ENCODE results near the gene ZFAND3.

Gene ZFAND3

GRCh38 chr6:38173909-38174308, 354.4 kb downstream of the ZFAND3 start:
- DNase-seq: no peak

GRCh38 chr6:38174315-38174714, 354.8 kb downstream of the ZFAND3 start:
- no peak for DNase-seq

DNA sequence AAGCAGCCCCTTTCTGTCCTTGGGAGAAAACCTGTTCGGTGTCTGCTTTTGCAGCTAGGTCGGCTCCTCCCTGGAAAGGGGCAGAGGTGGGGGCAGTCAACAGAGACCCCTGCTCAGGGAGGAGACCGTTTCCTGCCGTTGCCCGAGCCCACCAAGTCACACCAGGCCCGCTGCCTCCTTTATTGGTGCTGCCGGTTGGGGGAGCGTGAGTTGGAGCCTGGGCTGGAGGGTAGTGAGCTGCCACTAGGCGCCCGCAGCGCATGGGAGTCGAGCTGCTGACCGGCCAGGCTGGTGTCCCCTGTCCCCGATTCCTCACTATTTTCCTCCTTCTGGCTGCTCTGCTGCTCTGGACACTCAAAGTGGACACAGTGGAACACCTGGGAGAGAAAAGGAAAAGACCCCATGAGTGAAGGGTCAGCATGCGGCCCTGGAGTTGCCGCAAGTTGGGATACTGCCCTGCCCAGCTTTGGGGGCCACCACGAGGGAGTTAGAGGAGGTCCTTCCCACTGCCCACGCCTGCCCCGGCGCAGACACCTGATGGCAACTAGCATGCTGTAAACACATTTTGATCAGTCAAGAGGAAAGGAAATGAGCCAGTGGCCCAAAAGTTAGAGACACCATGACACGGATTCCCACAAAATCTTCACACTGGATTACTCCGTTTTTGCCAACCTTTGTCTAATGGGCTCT, 355.4 kb downstream of the ZFAND3 start:
- DNase-seq: no peak

DNA sequence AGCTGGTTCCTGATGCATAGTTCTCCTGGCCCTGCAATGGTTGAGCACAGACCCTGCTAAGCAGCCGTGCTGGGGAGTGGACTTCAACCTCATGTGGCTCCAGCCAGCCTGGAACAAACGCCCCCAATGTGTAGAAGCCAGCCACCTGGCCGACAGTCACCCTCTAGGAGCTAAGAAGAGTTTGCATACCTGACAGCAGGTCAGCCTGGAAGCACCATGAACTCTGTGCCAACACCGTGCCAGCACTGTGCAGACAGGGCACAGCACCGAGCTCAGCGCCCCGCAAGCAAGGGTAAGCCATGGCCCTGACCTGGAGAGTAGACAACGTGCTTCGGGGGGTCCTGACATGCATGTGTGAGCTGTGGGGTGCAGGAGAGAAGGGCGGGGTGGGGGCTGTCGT, 356.3 kb downstream of the ZFAND3 start:
- DNase-seq: no peak

GRCh38 chr6:38176797-38177751, 357.5 kb downstream of the ZFAND3 start:
- no peak for DNase-seq

GRCh38 chr6:38177882-38178583, 358.5 kb downstream of the ZFAND3 start:
- DNase-seq: no peak

GRCh38 chr6:38178584-38178886, 359.0 kb downstream of the ZFAND3 start:
- no peak for DNase-seq

DNA sequence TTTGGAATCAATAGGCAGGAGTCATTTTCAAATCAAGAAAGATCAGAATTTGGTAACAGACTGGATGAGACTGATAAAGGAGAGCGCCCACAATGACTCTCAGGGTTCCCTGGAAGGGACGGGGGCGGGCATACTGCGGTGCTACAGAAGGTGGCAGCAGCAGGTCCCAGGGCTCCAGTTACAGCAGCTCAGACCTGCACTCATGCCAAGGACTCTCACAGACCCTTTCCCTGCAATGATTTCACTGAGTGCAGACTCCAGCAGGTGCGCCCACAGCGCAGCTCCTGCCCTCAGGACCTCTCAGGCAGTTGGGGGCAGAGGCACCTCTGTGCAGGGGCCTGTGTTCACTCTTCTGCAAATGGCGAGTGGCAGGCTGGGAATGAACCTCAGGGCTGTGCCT, 359.8 kb downstream of the ZFAND3 start:
- no peak for DNase-seq

GRCh38 chr6:38179794-38180430, 360.4 kb downstream of the ZFAND3 start:
- DNase-seq: no peak

DNA sequence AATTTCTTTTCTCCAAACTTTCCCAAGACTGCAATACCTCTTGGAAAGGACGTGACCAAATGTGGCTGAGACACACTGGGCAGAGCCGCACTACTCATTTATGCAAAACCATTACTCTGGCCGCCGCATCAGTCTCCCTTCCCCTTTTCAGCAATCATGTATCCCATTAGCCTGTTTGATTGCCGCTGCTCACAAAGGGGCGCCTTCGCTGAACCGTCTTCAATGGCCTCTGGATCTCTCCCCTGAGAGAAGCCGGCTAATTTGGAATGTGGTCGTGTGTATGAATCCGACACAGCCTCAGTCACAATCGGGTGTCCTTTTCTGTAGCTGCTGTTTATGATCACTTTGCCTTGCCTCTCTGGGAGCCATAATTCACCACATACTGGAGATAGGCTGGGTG, 361.1 kb downstream of the ZFAND3 start:
- DNase-seq: no peak

DNA sequence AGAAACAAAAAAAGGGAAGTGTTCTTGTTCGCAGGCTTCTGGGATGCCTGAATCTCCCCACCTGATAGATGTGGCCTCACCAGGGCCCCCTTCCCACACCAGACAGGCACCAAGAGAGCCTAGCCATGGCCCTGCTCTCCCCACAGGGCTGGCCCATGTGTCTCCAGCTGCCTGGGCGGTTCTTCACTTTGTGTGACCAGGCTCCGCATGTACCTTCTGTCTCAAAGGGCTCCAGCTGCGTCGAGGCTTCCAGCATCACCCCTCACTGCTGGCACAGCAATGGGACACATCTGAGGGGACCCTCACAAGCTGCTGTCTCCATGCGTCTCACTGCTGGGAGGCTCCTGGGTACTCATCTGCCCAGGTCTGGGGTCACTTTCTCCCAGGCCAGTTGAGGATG, 362.9 kb downstream of the ZFAND3 start:
- DNase-seq: no peak

DNA sequence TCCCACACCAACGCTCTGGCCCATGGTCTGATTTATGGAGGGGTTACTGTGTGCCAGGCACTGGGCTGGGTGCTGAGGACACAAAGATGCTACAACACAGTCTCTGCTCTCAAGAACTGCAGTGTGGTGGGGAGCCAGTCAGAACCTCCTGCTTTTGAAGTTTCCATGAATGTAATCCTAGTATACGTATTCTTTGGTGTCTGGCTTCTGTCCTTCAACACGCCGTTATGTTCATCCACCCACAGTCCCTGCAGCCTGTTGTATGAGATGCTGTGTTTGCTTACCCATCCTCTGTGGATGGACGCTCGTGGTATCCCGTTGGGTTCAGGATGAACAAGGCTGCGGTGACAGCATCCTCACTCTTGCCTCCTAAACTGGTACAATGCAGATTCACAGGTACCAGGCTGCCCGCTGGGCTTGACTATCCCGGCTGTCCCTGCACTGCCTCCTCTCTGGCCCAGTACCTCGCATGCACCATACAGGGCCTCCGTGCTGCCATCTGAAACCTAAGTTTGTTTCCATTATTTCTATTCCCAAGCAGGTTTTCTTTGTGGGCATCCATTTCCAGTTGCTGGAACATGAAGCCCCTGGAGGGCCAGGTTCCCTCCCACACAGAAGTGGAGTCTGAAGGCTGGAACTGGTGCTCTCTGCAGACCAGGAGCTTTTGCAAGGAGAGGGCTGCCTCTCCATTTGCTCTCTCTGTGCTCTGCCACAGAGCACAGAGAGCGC, 364.5 kb downstream of the ZFAND3 start:
- no peak for DNase-seq

DNA sequence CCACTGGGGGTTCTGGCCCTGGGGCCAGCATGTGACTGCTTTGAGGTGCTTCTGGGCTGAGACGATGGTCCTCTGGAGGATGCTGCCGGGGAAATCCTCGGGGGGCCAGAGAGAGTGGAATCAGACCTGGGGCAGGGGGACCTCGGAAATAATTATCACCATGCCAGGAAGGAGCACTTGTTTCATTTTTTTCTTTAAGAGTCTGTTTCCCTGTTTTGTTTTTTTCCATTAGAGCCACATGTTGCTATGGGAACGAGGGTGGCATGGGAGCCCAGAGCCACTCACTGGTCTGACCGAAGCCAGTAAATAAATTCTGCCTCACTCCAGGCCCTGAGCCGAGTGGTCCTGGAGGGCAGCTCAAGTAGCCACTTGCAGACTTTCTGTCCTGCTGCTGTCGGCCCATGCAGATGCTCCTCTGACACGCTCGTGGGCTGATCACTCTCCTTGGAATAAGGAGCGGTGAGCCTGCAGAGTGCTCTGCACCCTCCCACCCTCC, 365.1 kb downstream of the ZFAND3 start:
- no peak for DNase-seq

DNA sequence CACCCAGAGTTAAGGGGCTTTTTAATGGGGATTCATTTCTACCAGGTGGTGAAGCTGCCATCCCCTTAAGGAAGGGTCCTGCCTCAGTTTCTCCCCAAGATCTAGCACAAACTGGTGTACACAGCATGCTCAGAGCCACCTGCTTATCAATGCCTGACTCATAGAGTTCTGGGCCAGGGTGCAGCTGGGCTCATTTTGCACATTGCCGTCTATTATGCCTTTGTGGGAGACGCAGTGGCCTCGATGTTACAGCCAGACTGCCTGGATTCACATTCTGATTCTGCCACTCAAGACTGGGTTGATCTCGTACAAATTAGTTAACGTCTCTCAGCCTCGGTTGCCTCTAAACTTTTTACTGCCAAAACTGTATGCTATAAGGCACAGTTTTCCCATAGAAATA, 365.7 kb downstream of the ZFAND3 start:
- no peak for DNase-seq

DNA sequence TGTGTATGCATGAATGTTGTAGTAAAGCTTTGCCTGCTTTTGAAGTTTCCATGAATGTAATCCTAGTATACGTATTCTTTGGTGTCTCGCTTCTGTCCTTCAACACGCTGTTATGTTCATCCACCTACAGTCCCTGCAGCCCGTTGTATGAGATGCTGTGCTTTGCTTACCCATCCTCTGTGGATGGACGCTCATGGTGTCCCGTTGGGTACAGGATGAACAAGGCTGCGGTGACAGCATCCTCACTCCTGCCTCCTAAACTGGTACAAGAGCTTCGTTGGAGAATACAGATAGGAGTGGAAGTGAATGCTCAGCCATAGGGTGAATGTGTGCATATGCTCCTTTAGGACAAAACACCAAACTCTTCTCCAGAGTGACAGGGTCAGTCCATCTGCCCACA, 366.2 kb downstream of the ZFAND3 start:
- no peak for DNase-seq

DNA sequence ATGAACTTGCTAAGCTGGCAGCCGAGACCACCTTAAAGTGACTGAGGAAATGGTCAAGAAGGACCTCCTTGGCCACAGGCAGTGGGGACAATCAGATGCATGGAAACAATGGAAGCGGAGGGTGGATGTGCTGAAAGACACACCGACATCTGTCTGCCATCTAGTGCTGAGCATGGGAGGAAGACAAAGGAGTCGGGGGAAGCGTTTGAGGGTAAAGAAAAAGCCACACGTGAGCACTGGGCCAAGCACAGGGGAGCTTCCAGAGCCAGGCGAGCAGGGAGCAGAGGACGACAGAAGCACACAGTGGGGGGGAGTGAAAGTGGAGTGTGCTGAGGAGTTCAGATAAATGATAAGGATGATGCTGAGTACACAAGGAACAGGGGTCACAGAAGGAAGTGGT, 367.8 kb downstream of the ZFAND3 start:
- DNase-seq: no peak

GRCh38 chr6:38187811-38188590, 368.5 kb downstream of the ZFAND3 start:
- DNase-seq: no peak

- DNase-seq: no peak
Observed at GRCh38 chr6:38188677-38189335, 369.3 kb downstream of the ZFAND3 start.

DNA sequence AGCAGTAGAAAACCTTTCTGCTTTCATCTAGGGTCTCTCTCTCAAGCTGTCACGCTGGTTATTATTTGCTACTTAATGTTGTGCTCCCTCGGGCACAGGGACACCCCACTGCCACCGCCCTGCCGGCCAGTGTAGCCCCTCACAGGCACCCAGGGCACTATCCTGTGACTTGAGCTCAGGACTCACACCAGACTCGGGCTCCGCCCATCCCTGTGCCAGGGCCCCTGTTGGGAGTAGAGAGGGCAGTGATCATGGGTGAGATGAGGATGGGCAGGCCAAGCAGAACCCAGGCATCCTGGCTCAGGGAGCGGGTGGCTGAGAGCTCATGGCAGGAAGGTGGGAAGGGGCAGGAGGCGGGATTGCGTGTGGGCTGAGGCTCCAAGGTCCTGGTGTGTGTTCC, 371.9 kb downstream of the ZFAND3 start:
- no peak for DNase-seq

- no peak for DNase-seq
Observed at GRCh38 chr6:38192011-38192410, 372.5 kb downstream of the ZFAND3 start.

- no peak for DNase-seq
Observed at GRCh38 chr6:38192487-38192886, 373.0 kb downstream of the ZFAND3 start.
